GM18498 (cell line): ENCODE results near the gene NKAIN2.
"Not testable (repeated sequence)": the region's sequence is repeated elsewhere in the genome, so short reads cannot be mapped to it uniquely, and the experiment has no call there.

ENCODE experiments used
- ATAC-seq: cut with Tn5 transposase; IDR thresholded peaks from one replicate; pipeline ENCODE4 v1.9.1; 2021; ENCODE audit warnings: mild to moderate bottlenecking, moderate library complexity; ENCODE audit not compliant: unreplicated experiment

Gene NKAIN2

DNA sequence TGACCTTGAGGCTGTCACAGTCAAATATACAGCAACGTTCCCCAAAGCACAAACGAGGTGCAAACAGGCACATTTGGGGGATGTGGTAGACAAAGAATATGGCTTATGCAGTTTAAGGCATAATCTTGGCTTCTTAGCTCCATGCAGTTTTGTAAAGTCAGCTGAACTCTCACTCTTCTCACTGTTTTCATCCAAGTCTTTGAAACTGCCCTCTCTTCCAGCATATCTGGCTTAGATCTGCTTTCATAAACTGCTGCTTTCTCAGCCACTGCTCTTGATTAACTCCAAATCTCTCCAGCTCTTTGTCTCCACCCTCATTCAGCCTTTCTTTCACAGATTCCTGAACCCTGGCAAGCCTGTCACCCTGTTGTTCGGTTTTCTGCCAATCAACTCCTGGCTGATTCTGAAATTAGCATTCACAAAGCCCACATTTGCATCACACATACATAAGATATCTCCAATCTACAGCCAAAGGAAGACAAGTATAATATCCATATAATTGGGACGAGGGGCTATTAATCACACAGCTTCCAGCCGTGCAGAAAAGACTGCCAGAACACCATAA lies 857.5 kb downstream of the NKAIN2 start:
- no peak for ATAC-seq

DNA sequence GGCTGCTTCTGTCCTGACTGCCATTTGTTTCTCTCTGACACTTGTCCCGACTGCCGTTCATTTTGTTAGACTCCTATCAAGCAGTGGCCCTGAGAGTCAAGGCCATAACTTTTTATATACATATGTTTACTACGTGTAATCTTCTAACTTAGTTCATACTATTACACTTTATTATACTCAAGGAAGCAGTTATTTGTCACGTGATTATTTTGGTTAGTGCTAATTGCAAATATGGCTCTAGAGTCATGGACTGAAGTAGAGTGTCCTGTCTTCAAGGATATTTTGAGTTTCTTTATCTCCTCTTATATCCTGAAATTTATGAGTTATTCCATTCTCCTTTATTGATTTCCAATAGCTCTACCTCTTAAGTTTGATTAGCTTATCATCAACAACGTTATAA lies 864.4 kb downstream of the NKAIN2 start:
- no peak for ATAC-seq

DNA sequence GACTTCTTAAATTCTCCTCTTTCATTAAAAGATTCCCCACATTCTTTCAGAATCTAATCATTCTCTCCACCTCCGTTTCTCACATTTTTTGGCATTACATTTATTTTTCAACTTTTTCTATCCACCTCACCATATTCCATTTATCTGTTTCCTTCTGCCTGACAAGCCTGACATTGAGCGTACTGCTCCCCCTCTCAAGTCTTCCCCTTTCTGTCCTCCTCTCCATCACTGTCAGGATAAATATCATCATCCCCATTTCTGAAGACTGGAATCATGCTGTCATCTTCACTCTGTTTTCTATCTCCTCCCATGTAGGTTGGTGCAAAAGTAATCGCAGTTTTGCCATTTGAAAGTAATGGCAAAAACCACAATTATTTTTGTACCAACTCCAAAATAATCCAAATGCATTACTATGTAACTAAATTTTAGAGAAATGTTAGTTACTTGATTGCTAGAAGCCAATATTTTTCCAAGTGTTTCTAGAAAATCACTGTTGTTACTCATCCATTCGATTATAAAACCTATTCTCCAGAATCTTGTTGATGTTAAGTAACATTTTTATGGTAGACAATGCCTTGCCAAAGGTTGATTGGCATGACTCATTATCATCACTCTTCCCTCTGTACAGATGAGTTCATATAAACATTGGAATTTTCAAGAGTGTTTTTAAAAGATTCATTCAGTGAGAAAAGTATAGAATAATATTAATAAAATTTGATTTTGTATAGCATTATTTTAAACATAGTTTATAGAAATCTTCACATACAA lies 866.2 kb downstream of the NKAIN2 start:
- ATAC-seq = no peak

DNA sequence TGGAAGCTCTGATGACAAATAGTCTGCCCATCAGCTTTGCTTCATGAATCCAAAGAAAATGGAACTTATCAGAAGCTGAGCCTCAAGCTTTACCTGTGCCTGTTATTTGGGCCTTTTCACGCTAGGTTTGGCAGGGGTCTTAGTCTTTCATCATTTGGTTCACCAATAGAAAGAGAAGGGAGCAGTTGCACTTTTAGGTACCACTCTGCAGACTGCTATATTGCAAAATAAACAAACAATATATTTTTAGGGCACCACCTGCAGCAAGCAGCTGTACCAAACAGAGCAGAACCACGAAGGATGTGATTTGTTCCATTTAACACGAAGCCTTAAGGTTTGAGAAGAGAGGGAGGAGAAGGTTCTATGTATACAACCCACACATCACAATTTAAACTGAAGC lies 867.1 kb downstream of the NKAIN2 start:
- ATAC-seq = no peak

- no peak for ATAC-seq
Observed at GRCh38 chr6:124671324-124671723, 867.7 kb downstream of the NKAIN2 start.

- ATAC-seq = no peak
Observed at GRCh38 chr6:124674042-124674441, 870.4 kb downstream of the NKAIN2 start.

DNA sequence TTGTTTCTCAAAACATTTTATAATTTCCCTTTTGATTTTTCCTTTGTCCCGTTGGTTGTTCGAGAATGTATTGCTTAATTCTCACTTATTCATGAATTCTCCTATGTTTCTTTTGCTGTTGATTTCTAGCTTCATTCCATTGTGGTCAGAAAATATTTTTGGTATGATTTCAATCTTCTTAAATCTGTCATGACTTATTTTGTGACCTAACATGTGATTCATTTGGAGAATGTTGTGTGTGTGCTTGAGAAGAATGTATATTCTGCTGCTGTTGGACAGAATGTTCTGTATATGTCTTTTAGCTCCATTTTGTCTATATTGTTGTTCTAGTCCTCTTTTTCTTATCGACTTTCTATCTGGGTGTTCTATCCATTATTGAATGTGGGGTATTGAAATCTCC lies 872.4 kb downstream of the NKAIN2 start:
- ATAC-seq = no peak

DNA sequence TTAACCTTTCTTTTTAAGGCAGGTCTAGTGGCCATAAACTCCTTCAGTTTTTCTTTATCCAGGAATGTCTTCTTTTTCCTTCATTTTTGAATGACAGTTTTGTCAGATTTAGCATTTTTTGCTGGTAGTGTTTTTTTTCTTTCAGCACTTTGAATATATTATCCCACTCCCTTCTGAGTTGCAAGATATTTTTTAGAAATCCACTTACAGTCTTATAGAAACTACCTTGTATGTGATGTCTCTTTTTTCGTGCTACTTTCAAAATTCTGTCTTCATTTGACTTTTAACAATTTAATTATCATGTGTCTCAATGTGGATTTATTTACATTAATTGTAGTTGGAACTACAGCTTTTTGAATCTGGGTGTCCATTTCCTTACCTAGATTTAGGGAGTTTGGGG lies 874.2 kb downstream of the NKAIN2 start:
- no peak for ATAC-seq

DNA sequence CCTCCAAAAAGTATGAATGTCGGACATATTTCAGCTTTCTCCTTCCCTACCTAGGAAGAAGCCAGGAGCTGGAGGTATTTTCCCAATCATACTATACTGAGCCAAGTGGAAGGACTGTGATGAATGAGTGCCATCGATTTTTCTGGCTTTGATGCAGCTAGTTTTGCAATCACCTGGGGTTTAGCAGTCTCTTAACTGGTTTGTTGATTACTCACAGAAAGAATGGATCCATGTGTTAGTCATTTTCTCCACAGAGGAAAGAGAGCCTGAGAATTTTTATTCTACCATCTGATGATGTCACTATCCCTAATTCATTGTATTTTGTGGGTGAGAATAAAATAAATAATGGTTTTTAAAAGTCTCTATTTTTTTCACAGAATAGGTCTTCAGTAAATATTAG lies 875.7 kb downstream of the NKAIN2 start:
- ATAC-seq = no peak

DNA sequence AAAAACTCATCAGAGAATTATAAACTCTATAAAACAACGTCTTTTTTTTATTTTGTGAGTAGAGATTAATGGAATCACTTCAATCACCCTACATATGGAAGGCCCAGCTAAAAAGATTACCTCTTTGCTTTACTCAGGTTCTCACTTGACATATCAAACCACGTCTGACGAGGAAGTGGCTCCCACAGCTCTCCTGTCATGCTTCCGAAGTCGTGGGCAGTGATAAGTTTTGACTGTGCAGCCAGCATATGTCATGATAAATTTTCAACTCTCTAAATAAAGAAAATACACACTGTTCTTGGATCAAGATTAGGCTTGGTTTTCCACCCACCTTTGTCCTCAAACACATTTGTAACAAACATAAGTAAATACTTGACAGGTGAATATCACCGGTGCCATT lies 879.1 kb downstream of the NKAIN2 start:
- ATAC-seq = no peak

- no peak for ATAC-seq
Observed at GRCh38 chr6:124683507-124683906, 879.8 kb downstream of the NKAIN2 start.

DNA sequence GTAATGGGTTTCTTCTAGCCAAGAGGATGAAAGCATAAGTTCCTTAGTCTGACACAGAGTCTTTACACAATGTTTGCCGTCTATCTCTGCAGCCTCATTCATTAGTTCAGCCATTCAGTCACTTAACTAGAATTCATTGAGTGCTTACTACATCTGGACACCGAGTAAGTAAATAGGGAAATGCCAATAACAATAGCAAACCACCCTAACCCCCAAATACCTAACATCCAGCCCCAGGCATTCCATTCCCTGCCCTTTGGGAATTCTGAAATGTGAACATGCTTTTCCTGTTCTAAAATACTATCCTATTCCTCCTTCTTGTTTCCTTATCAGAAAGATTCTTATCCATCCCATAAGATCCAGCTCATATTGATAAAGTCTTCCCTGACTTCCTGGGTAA lies 881.0 kb downstream of the NKAIN2 start:
- ATAC-seq = no peak

DNA sequence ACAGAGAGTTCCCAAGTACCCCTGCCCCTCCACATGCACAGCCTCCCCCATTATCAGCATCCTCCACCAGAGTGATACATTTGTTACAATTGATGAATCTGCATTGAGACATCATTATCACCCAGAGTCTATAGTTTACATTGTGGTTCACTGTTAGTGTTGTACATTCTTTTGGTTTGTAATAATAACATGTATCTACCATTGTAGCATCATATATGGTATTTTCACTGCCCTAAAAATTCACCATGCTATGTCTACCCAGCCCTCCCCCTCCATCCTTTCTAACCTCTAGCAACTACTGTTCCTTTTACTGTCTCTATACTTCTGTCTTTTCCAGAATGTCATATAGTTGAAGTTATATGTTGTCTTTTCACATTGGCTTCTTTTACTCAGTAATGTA lies 884.7 kb downstream of the NKAIN2 start:
- ATAC-seq = no peak

GRCh38 chr6:124694139-124694705 lies 890.6 kb downstream of the NKAIN2 start:
- ATAC-seq = no peak

DNA sequence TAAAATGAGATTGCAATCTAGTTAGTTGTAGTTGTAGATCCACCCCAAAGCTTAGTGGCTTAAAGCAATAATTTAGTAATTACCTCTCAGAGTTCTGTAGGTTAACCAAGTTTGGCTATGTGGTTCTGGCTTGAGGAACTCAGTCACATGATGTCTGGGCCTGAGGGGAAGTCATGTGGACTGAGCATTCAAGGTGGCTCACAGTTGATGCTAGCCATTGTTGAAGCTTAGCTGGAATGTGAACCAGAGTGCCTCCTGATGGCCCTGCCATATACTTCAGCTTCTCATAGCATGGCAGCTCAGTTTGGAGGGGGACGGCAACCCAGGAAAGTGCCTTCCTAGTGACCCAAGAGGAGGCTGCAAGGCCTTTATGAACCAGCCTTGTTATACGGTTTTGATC lies 895.4 kb downstream of the NKAIN2 start:
- ATAC-seq = no peak

GRCh38 chr6:124703541-124703940 lies 899.9 kb downstream of the NKAIN2 start:
- no peak for ATAC-seq

- not testable (repeated sequence) for ATAC-seq
Observed at GRCh38 chr6:124712532-124712931, 908.9 kb downstream of the NKAIN2 start.

DNA sequence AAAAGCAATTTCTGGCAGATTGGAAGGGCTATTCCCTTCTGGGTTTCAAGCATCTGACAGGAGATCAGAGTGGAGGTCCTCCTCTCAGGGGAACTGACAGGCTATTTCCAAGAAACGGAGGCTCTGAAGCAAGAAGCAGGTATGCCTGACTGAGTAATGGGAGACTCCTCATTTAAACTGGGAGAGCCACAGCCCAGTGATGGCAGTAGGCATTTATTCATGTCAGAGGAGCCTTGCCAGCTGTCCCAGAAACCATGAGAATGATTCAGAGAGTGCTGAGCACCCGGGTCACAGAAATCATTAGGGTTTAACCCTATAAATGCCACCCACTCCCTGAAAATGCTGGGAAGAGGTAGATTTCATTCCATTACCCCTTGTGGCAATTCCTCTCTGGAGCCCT lies 911.1 kb downstream of the NKAIN2 start:
- ATAC-seq = no peak

GRCh38 chr6:124719913-124720312 lies 916.2 kb downstream of the NKAIN2 start:
- ATAC-seq = no peak

DNA sequence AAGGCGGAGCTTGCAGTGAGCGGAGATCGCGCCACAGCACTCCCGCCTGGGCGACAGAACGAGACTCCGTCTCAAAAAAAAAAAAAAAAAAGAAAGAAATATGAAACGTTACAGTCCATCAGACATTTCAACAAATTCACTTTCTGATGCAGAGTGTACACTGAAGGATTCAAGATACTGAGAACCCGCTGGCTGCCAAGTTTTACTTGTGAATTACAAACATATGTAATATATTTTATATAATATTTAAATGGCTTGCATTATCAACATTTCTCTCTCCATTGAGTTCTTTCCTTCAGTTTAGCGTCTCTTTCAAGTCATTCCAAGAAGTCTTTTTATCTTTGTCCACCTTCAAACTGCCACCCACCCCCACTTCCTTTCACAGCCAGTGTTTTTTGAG lies 917.7 kb downstream of the NKAIN2 start:
- no peak for ATAC-seq

DNA sequence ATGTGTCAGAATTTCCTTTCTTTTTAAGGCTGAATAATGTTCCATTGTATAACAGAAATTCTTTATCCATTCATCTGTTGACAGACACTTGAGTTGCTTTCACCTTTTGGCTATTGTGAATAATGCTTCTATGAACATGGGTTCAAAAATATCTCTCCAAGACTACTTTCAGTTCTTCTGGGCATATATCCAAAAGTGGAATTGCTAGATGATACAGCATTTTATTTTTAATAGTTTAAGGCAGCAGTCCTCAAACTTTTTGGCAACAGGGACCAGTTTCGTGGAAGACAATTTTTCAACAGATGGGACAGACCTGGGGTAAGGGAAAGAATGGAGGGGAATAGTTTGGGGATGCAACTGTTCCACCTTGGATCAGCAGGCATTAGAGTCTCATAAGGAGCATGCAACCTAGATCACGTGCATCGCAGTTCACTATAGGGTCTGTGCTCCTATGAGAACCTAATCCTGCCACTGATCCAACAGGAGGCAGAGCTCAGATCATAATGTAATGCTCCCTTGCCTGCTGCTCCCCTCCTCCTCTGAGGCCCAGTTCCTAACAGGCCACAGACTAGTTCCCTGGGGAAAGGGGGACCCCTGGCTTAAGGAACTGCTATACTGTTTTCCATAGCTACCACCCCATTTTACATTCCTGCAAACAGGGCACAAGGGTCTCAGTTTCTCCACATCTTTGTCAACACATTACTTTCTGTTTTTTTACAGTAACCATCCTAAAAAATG lies 918.6 kb downstream of the NKAIN2 start:
- ATAC-seq = no peak

GRCh38 chr6:124723671-124724070 lies 920.0 kb downstream of the NKAIN2 start:
- ATAC-seq = no peak
